Trophoblast cell (in vitro differentiated cells and primary cell): ENCODE data around the gene COA3. TPM values are rescaled to one million over a fixed set of nuclear protein-coding genes. Genes with fewer than 3 reads are reported as not detected.

Source experiments
- DNase-seq, 2 donors: peaks; one replicate each; pipeline ENCODE4 v3.0.0-alpha.2; 2016
- H2AFZ ChIP-seq: 2 replicates; pipeline ENCODE4 v1.6.1; 2013; ENCODE audit warnings: low read length, moderate library complexity, mild to moderate bottlenecking; ENCODE audit not compliant: insufficient read depth, poor library complexity
- H2AK5ac ChIP-seq: 2 replicates; pipeline ENCODE4 v1.6.1; 2013; ENCODE audit warnings: mild to moderate bottlenecking, low read length
- H2BK120ac ChIP-seq: 2 replicates; pipeline ENCODE4 v1.6.1; 2013; ENCODE audit warnings: low read length, mild to moderate bottlenecking, moderate library complexity; ENCODE audit not compliant: insufficient read depth, poor library complexity
- H2BK12ac ChIP-seq: 2 replicates; pipeline ENCODE4 v1.6.1; 2013; ENCODE audit warnings: mild to moderate bottlenecking, low read length, moderate library complexity
- H2BK5ac ChIP-seq: 2 replicates; pipeline ENCODE4 v1.6.1; 2013; ENCODE audit warnings: low read length, low read depth, moderate library complexity, mild to moderate bottlenecking; ENCODE audit not compliant: poor library complexity
- H3K14ac ChIP-seq: 2 replicates; pipeline ENCODE4 v1.6.1; 2013; ENCODE audit warnings: mild to moderate bottlenecking, low read length
- H3K18ac ChIP-seq: 2 replicates; pipeline ENCODE4 v1.6.1; 2013; ENCODE audit warnings: mild to moderate bottlenecking, low read length
- H3K23ac ChIP-seq: 2 replicates; pipeline ENCODE4 v1.6.1; 2013; ENCODE audit warnings: low read length
- H3K27ac ChIP-seq: 2 replicates; pipeline ENCODE4 v1.5.1; 2013; ENCODE audit warnings: low read depth, mild to moderate bottlenecking, inconsistent platforms, low read length, moderate library complexity
- H3K27me3 ChIP-seq: 2 replicates; pipeline ENCODE4 v1.6.1; 2013; ENCODE audit warnings: inconsistent platforms, mild to moderate bottlenecking, low read length, moderate library complexity; ENCODE audit not compliant: insufficient read depth
- H3K36me3 ChIP-seq, 2 experiments: 1 replicate in 1 of 2; 2 replicates in 1 of 2; pipeline ENCODE4 v1.6.1; 2013; ENCODE audit warnings: low read length in 2 of 2, mild to moderate bottlenecking in 2 of 2, moderate library complexity in 1 of 2; ENCODE audit not compliant: insufficient read depth in 2 of 2, control insufficient read depth in 1 of 2
- H3K4ac ChIP-seq: 2 replicates; pipeline ENCODE4 v1.6.1; 2013; ENCODE audit warnings: low read depth, mild to moderate bottlenecking, low read length, moderate library complexity
- H3K4me1 ChIP-seq, 2 experiments: 1 replicate in 1 of 2; 2 replicates in 1 of 2; pipeline ENCODE4 v1.6.1; 2013; ENCODE audit warnings: low read length in 2 of 2, mild to moderate bottlenecking in 2 of 2, moderate library complexity in 1 of 2; ENCODE audit not compliant: insufficient read depth in 2 of 2, control insufficient read depth in 1 of 2
- H3K4me2 ChIP-seq: 2 replicates; pipeline ENCODE4 v1.6.1; 2013; ENCODE audit warnings: inconsistent platforms, mild to moderate bottlenecking, low read length, moderate library complexity
- H3K4me3 ChIP-seq: 2 replicates; pipeline ENCODE4 v1.5.1; 2013; ENCODE audit warnings: mild to moderate bottlenecking, low read depth, low read length, inconsistent platforms
- H3K79me1 ChIP-seq: one replicate; pipeline ENCODE4 v1.6.1; 2013; ENCODE audit warnings: low read length
- H3K79me2 ChIP-seq: 2 replicates; pipeline ENCODE4 v1.6.1; 2013; ENCODE audit warnings: low read length, mild to moderate bottlenecking; ENCODE audit not compliant: control insufficient read depth, insufficient read depth, poor library complexity
- H3K9ac ChIP-seq: 2 replicates; pipeline ENCODE4 v1.6.1; 2013; ENCODE audit warnings: mild to moderate bottlenecking, low read length
- H3K9me3 ChIP-seq: 2 replicates; pipeline ENCODE4 v1.6.1; 2013; ENCODE audit warnings: low read depth, mild to moderate bottlenecking, control low read depth, inconsistent platforms, low read length; ENCODE audit not compliant: insufficient read depth
- H4K12ac ChIP-seq: 2 replicates; pipeline ENCODE4 v1.6.1; 2013; ENCODE audit warnings: low read depth, mild to moderate bottlenecking, low read length, moderate library complexity
- H4K8ac ChIP-seq: 2 replicates; pipeline ENCODE4 v1.6.1; 2013; ENCODE audit warnings: low read depth, mild to moderate bottlenecking, low read length, moderate library complexity
- H4K91ac ChIP-seq: one replicate; pipeline ENCODE4 v1.6.1; 2013; ENCODE audit warnings: low read depth, mild to moderate bottlenecking, low read length, moderate library complexity
- WGBS: extraction: QIAGEN DNeasy Blood & Tissue Kit; methylation state at CpG from one replicate; pipeline ENCODE4 v1.1.7; 2013; ENCODE audit warnings: missing lambda C conversion rate; ENCODE audit not compliant: insufficient read length, insufficient coverage; ENCODE audit errors: extremely low coverage; 5-methylcytosine and 5-hydroxymethylcytosine counted together
- polyA plus RNA-seq: library from polyadenylated mRNA; stranded (reverse); fragments of 200-250 nt; gene quantifications from 2 replicates; pipeline ENCODE4 v1.2.3, GENCODE V29; 2013

The COA3 gene
- polyA plus RNA-seq: 57.8 and 61.4 TPM in 2 replicates

GRCh38 chr17:42798383-42799380 lies at the start of gene COA3, which contains the start of gene CNTD1:
Gene COA3, minus strand, starts transcription at chr17:42798704. Its CDS starts 23 bp downstream, at chr17:42798681.
Gene CNTD1, plus strand, starts transcription at chr17:42798861. Its CDS starts 207 bp downstream, at chr17:42799068.
- no peak within 1 kb of the TSS for H3K23ac ChIP-seq
- peak within 1 kb of the TSS; percentile 96 for H2AFZ ChIP-seq
- H3K18ac ChIP-seq: peak within 1 kb of the TSS; percentile 83
- H3K14ac ChIP-seq: peak within 1 kb of the TSS; percentile 94
- H2BK120ac ChIP-seq: peak within 1 kb of the TSS; percentile 74
- peaks cover 2% of the 10 kb centered on the region for H3K79me1 ChIP-seq
- H3K27ac ChIP-seq: peak within 1 kb of the TSS; percentile 31
- peak within 1 kb of the TSS; percentile 57 for H3K4me2 ChIP-seq
- no peak within 1 kb of the TSS for H2BK12ac ChIP-seq
- H3K79me2 ChIP-seq: peaks cover 3% of the 10 kb centered on the region
- H3K36me3 ChIP-seq: peaks cover 9 to 10% of the 10 kb centered on the region in 2 experiments
- peak; percentile 78 to 90 for DNase-seq
- peak within 1 kb of the TSS; percentile 44 for H2AK5ac ChIP-seq
- H3K9me3 ChIP-seq: no peaks in the 10 kb centered on the region
- peak within 1 kb of the TSS; percentile 82 for H3K4ac ChIP-seq
- H3K4me1 ChIP-seq: peaks cover 4 to 9% of the 10 kb centered on the region in 2 experiments
- H4K12ac ChIP-seq: peak within 1 kb of the TSS; percentile 97
- peak within 1 kb of the TSS; percentile 71 for H4K91ac ChIP-seq
- peak within 1 kb of the TSS; percentile 98 for H3K9ac ChIP-seq
- no CpG with 5 or more reads among the region's 66 CpGs for WGBS
- peak within 1 kb of the TSS; percentile 98 for H4K8ac ChIP-seq
- H2BK5ac ChIP-seq: peak within 1 kb of the TSS; percentile 29
- peak within 1 kb of the TSS; percentile 97 for H3K4me3 ChIP-seq
- H3K27me3 ChIP-seq: no peaks in the 10 kb centered on the region

- Histone ChIP-seq H3K79me1 (no peaks in the 10 kb centered on the region), H2BK5ac (no peak overlapping the region), H3K4me3 (no peak overlapping the region), H3K27ac (no peak overlapping the region), H2BK12ac (no peak overlapping the region), H3K14ac (no peak overlapping the region), H4K8ac (no peak overlapping the region), H3K27me3 (no peaks in the 10 kb centered on the region), H3K36me3 (peaks cover 24% of the 10 kb centered on the region in 2 experiments), H3K4me2 (no peak overlapping the region), H3K4me1 (no peaks in the 10 kb centered on the region), H3K23ac (no peak overlapping the region), H3K18ac (no peak overlapping the region), H2AK5ac (no peak overlapping the region), H4K12ac (no peak overlapping the region), H4K91ac (no peak overlapping the region), H3K9me3 (no peaks in the 10 kb centered on the region), H2AFZ (no peak overlapping the region), H3K9ac (no peak overlapping the region), H3K79me2 (no peaks in the 10 kb centered on the region), H2BK120ac (no peak overlapping the region), H3K4ac (no peak overlapping the region)
- DNase-seq: no peak
- no CpG with 5 or more reads among the region's 3 CpGs for WGBS
These were observed 49.6 kb upstream of the COA3 start for GRCh38 chr17:42848093-42848492.

- Histone ChIP-seq H3K79me1 (no peaks in the 10 kb centered on the region), H3K79me2 (no peaks in the 10 kb centered on the region), H3K4me3 (no peak overlapping the region), H4K91ac (no peak overlapping the region), H3K27me3 (no peaks in the 10 kb centered on the region), H3K4me1 (no peaks in the 10 kb centered on the region), H2AK5ac (no peak overlapping the region), H3K23ac (no peak overlapping the region), H3K4ac (no peak overlapping the region), H3K4me2 (no peak overlapping the region), H2BK5ac (no peak overlapping the region), H3K27ac (no peak overlapping the region), H3K9me3 (no peaks in the 10 kb centered on the region), H2BK12ac (no peak overlapping the region), H3K18ac (no peak overlapping the region), H2AFZ (no peak overlapping the region), H3K14ac (no peak overlapping the region), H3K9ac (no peak overlapping the region), H4K8ac (no peak overlapping the region), H4K12ac (no peak overlapping the region), H2BK120ac (no peak overlapping the region), H3K36me3 (peaks cover 33 to 34% of the 10 kb centered on the region in 2 experiments)
- WGBS: no CpG with 5 or more reads among the region's 9 CpGs
- peak; percentile 12 to 15 for DNase-seq
These were observed 48.2 kb upstream of the COA3 start for GRCh38 chr17:42846594-42847280.

- Histone ChIP-seq H3K9me3 (no peaks in the 10 kb centered on the region), H3K27me3 (no peaks in the 10 kb centered on the region), H2AK5ac (no peak overlapping the region), H4K8ac (no peak overlapping the region), H2AFZ (no peak overlapping the region), H3K4me2 (no peak overlapping the region), H3K4me1 (no peaks in the 10 kb centered on the region), H3K4me3 (no peak overlapping the region), H3K27ac (no peak overlapping the region), H2BK12ac (no peak overlapping the region), H2BK120ac (no peak overlapping the region), H3K23ac (no peak overlapping the region), H3K18ac (no peak overlapping the region), H4K12ac (no peak overlapping the region), H3K79me1 (no peaks in the 10 kb centered on the region), H3K36me3 (peaks cover 36 to 40% of the 10 kb centered on the region in 2 experiments), H3K14ac (no peak overlapping the region), H3K4ac (no peak overlapping the region), H2BK5ac (no peak overlapping the region), H3K79me2 (no peaks in the 10 kb centered on the region), H3K9ac (no peak overlapping the region), H4K91ac (no peak overlapping the region)
- no CpG with 5 or more reads among the region's 7 CpGs for WGBS
- no peak for DNase-seq
These were observed 47.6 kb upstream of the COA3 start for GRCh38 chr17:42845918-42846593.
